SKM-1 treated with dmso at 0.1 percent for 144 hours (cell line): Measurements from ENCODE around the gene ALDH3A2.
A peak's percentile ranks its signal among the peaks of the same experiment; 100 is the strongest.
"Not testable (repeated sequence)": the region's sequence is repeated elsewhere in the genome, so short reads cannot be mapped to it uniquely, and the experiment has no call there.

Experiments used
- DNase-seq: peaks from one replicate; lab custom pipeline; 2025; ENCODE audit not compliant: unreplicated experiment; lab: John Stamatoyannopoulos, UW

ALDH3A2 gene

DNA sequence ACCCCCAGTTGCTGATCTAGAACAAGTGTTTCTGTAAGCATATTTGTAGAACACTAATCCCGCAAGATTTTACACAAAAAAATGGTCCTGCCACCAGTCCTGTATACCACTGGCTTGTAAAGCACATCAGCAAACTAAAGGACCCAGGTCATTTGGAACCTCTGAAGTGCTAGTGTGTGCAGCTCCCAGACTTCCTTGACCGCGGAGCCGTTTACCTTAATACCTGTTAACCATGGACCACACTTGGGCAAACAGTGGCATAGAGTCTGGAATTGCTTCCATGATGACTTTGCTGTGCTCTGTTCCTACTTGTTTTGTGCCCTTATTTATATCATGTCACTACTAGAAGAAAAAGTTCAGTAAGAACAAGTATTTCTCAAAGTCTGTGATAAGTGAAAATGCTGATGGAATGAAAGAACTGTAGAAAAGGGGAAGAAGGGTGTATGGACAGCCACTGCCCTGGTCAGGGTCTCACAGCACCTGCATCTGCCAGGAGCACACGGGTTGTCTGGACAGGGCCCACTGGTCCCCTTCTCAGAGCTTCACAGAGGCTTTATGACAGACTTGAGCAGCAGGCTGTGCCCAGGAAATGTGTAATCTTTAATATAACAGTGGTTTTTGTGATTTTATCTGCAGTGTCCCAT is 29.3 kb downstream of the ALDH3A2 start:
- DNase-seq: no peak

DNA sequence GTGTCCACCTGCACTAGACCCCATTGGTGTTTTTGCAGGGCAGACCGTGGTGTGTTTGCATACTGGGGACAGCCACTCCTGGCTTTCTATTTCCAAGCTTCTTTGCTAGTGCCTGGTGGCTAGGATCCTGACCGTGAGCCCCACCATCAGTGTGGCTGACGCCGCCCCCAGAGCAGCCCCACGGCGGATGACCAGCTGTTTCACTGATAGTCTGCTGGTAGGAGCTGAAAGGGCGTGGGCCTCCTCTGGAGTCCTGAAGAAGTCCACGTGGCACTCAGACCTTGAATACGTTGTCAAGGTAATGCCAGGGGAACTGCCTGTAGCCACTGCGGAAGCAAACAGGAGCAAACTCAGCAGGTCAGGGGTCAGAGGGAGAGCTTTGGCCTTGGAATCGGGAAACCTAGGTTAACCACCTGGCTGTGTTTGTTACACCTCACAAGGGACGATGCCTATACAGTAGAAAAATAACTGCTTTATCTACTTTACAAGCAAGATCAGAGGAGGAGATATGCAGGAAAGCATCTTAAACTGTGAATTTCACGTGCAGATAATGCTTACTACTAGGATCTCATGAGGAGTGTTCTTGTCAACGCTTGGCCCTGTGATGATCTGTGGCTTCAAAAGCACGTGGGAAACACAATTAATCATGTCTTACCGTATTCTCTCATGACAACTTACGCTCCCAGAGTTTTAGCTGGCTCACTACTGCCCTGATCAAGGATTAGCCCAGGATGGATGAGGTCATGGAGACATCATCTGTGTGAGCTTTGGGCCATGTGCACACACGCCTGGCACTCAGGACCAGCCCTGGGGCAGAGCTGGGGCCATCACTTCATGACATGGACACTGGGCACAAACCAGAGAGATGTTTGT is 30.3 kb downstream of the ALDH3A2 start:
- no peak for DNase-seq

DNA sequence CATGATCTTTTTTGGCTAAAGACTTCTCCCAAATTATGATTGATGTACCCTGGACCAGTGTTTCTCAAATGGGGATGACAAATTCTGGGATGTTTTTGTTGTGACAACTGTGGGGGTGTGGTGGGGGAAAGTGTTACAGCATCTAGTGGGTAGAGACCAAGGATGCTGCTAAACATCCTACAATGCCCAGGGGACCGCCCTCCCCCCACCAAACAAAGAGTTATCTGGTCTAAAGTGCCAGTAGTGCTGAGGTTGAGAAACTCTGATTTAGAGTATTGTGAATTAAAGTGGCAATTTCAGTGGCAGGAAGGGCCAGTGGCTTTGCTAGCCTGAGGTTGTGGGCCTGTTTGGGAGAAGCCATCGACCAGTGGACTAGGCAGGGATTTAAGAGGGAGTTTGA is 34.6 kb downstream of the ALDH3A2 start:
- DNase-seq: no peak

DNA sequence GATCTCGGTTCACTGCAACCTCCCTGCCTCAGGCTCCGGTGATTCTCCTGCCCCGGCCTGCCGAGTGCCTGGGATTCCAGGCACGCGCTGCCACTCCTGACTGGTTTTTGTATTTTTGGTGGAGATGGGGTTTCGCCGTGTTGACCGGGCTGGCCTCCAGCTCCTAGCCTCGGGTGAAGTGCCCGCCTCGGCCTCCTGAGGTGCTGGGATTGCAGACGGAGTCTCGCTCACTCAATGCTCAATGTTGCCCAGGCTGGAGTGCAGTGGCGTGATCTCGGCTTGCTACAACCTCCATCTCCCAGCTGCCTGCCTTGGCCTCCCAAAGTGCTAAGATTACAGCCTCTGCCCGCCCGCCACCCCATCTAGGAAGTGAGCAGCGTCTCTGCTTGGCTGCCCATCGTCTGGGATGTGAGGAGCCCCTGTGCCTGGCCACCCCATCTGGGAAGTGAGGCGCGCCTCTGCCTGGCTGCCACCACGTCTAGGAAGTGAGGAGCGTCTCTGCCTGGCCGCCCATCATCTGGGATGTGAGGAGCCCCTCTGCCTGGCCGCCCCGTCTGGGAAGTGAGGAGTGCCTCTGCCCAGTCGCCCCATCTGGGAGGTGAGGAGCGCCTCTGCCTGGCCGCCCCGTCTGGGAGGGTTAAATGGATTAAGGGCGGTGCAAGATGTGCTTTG is 36.5 kb downstream of the ALDH3A2 start:
- DNase-seq: not testable (repeated sequence)

DNA sequence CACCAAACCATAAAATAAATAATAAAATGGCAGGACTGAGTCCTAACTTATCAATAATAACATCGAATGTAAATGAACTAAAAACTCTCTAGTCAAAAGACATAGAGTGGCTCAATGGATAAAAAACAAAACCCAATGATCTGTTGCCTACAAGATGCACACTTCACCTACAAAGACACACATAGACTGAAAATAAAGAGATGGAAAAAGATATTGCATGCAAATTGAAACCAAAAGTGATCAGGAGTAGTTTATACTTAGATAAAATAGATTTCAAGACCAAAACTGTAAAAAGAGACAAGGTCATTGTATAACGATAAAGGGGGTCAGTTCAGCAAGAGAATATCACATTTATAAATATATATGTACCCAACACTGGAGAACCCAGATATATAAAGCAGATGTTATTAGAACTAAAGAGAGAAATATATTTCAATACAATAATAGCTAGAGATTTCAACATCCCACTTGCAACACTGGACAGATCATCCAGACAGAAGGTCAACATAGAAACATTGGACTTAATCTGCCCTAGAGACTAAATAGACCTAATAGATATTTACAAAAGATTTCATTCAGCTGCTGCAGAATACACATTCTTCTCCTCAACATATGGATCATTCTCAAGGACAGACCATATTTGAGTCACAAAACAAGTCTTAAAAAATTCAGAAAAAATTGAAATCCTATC is 38.0 kb downstream of the ALDH3A2 start:
- DNase-seq: no peak

DNA sequence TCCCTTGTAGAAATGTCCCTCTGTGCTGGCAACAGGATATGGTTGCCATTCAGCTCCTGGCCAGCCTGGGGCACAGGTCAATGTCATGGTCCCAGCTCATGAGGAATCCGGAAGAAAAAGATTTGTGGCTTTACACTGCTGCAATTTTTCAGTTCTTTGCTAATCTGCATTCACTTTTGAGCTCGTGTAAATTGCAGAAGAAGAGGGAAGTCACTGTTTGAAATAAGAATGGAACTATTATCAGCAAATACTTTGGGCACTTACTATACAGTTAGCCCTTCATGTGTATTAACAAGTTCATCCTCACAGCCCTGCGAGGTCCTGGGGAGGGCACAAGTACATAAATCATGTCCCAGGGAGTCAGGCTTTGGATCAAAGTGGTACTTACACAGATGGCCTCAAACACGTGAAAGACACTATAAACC is 53.7 kb downstream of the ALDH3A2 start:
- peak; percentile 54 for DNase-seq

DNA sequence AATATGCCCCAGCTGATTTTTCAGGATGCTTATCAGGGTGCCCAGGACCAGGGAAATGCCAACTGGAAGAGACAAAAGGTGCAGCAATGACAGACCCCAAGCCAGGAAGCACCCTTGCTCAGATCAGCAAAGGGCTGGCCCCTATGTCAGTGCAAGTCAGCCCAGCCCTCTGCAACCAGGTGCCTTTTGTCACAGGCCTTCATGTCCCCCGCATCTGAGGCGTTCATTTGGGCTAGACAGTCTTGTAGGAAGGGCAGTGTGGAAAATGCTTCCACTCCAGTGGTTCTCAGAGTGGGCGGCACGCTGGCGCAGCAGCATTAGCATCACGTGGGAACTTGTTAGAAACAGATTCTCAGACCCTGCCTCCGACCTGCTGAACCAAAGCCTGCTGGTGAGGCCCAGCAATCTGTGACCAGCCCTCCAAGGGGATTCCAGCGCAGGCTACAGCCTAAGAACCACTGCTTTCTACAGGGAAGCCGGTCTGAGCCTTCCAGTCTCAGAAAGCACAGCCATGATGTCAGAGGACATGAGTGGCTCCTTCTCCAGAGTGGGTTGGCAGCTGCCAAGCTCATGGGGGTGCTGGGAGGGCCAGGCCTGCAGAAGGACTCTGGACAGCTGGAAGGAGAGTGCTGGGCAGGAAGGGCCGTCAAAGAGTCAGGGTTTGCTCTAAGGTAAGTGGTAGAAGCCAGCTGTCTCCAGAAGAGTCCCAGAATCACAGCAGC is 54.7 kb downstream of the ALDH3A2 start:
- no peak for DNase-seq

DNA sequence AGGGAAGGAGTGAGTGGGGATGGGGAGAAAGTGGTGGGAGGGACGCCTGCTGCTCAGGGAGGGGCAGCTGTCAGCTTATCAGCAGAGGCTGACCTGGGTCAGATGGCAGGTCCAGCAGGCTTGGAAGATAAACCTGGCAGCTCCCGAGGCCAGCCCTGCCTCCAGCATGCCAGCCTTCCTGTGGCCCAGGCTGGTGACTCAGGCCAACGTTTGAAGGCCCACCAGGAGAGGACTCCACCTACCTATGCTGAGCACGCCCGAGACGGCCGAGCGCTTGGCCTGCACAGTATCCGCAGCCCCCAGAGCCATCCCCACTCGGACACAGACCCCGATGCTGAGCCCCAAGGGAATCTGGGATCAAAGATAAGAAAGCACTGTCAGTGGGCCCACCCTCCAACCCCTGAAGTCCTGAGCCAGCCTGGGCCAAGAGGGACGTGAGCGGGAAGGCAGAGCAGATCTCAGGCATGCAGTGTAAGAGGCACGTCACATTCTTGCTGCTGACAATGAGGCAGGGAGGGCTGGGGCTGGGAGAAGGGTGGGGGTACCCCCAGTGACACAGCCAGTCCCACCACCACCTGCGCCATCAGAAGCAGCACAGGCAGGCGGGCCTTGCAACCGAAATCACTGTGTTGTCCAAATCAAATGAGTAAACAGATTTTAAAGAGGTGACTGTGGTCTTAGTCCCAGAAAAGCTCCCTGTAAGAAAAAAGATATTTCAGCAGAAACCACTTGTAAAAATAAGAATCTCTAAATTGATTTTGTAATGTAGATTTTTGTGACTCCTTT is 55.5 kb downstream of the ALDH3A2 start:
- DNase-seq: no peak

DNA sequence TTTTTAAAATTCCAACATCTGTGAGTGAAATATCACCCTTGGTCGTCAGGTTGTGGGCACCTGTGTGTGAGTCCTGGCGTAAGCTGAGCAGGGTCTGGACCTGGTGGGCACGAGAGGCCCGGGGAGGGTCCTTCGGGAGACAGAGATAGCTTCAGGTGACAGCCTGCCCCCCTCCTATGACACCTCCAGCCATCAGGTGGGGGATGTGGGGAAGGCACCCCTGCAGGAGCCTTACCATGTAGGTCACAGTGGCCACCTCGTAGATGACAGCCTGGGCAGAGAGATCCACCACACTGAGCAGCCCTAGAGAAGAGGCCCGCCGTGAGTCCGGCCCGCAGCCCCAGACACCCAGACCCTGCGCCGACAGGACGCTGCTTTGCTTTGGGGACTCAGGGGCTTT is 56.6 kb downstream of the ALDH3A2 start:
- DNase-seq: no peak

DNA sequence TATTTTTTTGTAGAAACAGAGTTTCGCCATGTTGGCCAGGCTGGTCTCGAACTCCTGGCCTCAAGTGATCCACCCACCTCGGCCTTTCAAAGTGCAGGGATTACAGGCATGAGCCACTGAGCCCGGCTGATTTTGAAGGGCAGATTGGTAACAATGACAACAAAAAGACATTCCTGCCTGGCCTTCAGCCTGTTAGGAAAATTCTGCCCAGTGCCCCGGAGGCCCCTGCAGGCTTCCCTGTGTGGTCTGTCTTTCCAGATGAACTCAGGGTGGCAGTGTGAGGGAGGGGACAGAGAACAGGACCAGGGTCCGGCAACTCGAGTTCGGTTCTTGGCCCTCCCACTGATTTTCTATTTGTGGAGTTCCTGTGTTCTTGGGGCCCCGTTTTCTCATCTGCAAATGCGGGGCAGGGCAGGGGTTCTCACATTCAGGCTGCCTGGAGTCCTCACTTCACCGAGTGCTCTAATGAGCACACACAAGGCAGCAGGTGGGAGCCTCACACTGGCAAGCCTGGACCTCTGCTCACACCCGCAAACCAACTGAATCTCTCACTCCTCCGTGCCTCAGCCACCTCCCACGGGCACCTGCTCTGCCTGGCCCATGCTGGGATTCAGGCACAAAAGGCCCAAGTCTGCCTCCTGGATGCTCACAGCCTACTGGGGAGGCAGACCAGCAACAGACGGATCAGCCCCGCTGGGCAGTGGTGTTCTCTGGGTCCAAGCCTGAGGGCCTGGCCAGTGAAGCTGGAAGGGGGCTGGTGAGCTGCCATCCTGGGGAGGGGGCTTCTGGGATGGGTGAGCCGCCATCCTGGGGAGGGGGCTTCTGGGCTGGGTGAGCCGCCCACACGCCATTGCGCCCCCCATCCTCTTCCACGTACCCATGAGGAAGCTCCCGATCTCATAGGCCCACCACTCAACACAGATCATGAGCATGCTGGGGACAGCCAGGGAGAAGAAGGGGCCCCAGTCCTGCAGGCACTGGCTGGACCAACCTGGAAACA is 57.5 kb downstream of the ALDH3A2 start:
- no peak for DNase-seq

DNA sequence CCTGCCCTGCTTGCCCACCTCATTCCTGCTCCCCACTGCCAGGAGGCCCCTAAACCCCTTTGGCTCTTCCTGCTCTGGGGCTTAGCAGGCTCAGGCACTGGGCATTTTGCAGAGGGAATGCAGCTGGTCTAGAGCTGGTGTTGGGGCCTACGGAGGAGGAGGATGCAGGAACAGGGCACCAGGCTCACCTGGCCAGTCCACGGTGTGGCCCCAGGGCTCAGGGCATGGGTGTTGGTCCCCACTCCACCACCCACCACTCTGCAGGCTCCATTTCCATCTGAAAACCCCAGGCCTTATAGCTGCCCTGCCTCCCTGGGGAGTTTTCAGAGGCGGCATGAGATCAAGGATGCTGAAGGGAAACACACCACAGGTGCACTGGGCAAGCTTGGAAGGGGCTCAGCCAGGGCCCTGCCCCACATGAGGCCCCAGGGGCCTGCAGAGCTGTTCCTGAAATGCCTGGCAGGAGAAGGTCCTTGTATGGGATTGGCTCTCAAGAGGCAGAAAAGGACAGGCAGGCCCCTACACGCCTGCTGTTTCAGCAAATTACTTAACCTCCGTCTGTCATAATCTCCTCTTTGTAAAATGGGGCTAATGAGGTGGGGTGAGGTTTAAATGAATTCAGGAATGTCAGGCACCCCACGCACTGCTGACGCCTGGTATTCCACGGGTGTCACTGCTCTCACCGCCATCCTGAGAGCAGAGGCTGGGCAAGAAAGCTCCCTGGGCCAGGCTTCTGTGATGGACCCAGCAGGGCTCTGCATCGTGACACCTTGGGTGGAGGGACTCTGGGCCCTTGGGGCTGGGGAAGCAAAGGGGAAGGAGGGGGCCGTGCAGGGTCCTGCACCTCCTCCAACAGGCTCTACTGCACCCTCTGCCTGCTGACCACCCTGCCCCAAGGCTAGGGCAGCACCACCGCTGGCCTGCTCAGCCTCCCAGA is 58.5 kb downstream of the ALDH3A2 start:
- DNase-seq: no peak

DNA sequence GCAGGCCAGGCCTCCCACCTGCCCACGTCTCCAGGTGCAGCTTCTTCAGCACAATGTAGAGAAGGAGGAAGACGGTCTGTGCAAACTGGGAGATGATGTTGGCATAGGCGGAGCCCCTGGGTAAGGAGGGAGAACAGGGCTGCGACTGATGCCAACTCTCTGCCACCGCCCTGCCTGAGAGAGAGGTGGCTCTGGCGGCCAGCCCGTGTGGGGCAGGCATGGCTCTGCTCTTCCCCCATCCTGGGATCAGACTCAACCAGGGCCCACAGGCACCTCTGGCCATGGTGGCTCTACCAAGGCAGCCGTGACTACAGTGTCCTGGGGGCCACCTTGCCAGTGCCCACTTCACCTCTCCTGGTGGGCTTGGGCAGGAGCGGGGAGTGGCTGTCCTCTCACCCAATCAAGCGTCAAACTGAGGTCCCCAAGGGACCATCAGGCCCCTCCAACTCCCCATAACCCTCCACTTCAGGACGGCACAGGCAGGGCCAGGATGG is 59.2 kb downstream of the ALDH3A2 start:
- no peak for DNase-seq

DNA sequence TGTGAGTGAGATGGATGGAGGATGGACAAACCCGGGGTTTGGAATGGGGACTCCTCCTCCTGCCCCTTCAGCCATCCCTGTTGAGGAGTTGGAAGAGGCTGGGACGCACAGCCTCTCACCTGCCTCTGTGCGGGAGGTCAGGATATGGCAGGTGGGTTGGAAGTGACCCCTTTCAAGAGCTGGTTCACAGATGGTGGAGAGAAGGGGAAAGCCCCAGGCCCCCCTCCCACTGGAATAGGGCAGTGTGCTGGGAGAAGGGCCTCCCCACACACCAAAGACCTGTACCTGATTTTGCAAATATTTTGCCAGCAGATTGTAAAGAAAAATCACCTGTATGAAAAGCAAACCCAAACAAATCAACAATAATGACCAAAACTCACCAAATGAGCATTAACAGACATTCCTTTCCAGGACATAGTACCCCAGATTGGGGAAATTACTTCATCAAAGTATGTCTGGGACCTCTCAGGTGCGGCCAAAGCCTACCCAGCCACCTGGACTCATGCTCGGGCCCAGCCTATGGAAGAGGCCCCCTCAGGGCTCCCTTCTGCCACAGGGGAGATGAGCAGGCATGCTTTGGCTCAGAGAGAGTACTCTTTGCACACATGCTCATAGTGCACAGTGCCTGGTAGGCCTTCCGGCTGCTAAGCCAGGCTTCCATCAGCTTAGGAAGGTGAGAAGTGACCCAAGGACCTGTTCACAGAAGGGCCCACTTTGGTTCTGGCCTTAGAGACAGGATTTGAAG is 60.1 kb downstream of the ALDH3A2 start:
- no peak for DNase-seq

DNA sequence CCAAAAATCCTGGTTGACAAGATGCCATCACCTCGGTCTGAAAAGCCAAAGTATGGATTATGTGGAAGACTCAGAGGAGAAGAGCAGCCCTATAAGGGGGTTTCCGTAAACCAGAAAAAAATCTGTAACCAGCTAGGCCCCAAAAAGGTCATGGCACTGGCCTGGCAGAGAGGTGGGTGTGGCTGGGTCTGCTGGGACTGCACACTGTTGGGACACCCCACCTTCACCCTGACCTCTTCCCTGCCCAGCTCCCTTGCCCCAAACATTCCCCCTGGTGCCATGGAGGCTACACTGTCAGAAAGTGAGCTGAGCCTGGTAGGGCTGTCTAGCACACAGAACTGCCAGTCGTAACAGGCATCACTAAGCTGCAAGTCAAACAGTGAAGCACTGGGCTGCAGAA is 61.3 kb downstream of the ALDH3A2 start:
- DNase-seq: no peak

DNA sequence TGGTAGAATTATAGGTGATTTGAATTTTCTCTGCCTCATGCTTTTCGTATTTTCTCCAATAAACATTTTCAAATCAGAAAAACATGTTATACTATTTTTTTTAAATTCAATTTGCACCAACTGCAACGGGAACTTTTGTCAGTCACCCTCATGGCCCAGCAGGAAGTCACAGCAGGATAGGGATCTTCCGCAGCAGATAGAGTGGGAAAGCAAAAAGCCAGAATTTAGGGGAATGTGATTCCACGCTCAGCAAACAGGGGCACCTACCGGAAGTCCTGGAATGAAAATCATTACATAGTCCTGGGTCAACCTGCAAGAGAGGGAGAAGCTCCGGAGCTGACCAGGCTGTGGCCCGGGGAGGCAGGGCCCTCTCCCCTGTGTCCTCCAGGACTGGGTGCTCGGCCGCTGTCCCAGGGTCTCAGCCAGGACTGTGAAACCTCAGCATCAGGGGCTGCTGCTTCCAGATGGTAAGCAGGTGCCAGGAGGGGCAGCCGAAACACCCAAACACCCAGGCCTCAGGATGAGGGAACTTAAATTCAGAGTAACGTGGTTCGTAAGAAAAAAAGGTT is 64.0 kb downstream of the ALDH3A2 start:
- DNase-seq: no peak

DNA sequence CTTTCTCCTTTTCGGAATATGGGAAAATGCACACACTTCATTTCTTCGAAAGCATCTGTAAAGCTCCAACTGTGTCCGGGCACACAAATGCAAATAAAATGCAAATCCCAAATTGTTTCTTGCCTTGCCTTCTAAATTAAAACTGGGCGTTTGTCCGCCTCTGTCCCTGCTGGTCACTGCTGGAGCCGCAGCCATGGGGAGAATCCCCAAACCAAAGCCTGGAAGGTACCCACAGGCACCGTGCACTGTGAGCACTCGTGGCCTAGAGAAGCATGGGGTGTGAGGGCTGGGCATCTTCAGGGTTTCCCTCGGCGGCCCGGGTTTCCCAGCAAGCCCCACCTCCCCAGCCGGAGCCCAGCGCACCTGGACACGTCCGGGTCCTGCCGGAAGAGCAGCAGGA is 64.9 kb downstream of the ALDH3A2 start:
- no peak for DNase-seq
